ENCODE data around the gene B4GALNT3.
"Not testable (repeated sequence)": the region's sequence is repeated elsewhere in the genome, so short reads cannot be mapped to it uniquely, and the experiment has no call there.

Gene B4GALNT3

GRCh38 chr12:574475-575128 is 114.9 kb downstream of the B4GALNT3 start:
- no peak for DNase-seq (ENCODE audit: low spot score)

DNA sequence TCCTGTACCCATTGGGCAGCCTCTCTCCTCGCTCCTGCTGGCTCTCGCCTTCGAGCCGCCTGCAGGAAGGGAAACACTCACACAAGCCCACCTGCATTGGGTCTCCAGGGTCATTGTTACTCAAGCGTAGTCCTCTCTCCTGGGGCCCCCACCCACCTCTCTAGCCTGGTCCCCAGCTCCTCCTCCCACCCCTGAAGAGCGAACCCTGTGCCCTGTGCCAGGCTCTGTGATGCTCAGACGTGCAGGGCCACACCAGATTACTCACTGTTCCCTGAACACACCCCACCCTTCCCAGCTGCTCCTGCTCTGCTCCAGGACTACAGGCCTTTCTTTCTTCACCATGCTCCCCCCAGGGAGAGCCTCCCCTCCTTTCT is 115.4 kb downstream of the B4GALNT3 start:
- DNase-seq (ENCODE audit: low spot score) = no peak

- peak; percentile 80 for DNase-seq (ENCODE audit: low spot score)
Measured at GRCh38 chr12:575948-576614, 116.3 kb downstream of the B4GALNT3 start.

- no peak for DNase-seq (ENCODE audit: low spot score)
Measured at GRCh38 chr12:576615-577110, 116.9 kb downstream of the B4GALNT3 start.

- DNase-seq (ENCODE audit: low spot score) = not testable (repeated sequence)
Measured at GRCh38 chr12:577994-578747, 118.4 kb downstream of the B4GALNT3 start.

DNA sequence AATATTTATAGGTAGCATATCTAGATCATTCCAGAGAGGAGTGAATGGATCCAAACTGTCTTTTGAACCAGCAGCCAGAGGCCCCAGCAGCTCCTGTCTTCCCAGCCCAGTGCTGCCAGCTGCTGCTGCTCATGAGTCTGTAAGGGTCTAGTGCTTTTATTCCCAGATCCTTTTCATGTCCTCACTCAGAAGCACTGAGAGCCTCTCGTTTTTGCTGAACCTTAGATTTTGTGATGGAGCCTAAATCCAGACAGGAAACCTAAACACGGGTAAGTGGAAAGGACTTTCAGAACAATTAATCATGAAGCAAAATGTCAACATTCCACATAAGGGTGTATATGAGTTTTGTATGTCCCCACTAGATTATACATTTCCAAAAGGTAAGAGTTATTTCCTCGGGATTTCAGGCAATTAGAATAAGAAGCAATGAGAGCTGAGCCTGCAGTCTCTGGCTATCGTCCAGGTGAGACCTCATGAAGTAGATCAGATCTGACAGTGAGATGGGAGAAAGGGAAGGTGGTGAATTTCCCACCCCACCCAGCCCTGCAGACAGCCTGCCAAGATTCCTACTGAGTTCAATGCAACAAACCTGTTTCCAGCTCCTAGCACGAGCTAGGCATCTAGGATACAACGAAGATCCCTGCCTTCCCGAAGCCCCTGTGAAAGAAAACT is 119.1 kb downstream of the B4GALNT3 start:
- DNase-seq (ENCODE audit: low spot score) = peak; percentile 40

DNA sequence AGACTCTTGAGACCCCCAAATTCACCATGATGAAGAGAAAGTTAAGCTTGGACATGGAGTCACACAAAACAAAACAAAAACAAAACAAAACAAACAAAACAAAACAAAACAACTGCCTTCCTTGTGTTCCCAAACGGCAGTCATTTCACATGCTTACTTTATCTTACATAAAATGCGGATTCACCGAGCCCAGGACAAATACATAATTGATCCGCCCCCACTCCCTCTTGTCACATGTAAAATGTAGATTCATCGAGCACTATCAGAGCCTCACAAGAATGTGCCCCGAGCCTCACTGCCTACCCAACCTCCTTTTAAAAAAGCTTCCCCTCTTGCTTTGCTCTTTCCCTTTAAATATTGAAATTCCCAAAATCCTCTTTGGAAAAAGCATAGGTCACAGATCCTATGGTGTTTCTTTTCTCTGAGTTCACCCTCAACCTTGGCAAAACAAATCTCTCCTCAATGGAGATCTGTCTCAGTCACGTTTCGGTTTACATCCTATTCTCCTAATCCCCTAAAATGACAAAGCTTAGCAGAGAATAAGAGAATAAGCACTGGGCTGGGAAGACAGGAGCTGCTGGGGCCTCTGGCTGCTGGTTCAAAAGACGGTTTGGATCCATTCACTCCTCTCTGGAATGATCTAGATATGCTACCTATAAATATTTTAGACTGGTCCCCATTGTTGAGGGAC is 119.8 kb downstream of the B4GALNT3 start:
- peak; percentile 3 for DNase-seq (ENCODE audit: low spot score)

DNA sequence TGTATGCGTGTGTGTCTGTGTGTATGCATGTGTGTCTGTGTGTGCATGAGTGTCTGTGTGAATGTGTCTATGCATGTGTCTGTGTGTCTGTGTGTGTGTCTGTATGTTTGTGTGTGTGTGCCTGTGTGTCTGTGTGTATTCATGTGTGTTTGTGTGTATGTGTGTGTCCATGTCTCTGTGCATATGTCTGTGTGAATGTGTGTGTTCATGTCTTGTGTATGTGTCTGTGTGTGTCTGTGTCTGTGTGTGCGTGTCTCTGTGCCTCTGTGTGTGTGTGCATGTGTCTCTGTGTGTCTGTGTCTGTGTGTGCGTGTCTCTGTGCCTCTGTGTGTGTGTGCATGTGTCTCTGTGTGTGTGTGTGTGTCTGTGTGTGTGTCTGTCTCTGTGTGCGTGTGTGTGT is 121.1 kb downstream of the B4GALNT3 start:
- peak; percentile 11 for DNase-seq (ENCODE audit: low spot score)

DNA sequence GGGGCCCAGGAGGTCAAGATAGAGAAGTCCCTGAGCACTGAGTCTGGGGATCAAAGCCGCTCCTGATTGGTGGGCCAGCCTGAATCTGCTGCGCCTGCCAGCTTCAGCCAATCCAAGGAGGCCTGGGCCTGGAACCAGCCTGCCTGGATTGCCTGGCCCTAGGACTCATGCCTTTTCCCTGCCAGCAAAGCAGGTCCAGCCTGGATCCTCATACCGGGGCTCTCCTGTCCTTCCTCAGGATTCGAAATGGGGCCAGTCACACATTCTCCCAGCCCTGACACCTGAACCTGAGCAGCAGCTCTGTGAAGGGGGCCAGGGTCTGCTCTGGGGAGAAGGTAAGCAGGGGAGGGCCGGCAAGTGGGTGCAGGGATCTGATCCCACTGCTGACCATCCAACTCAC is 121.6 kb downstream of the B4GALNT3 start:
- peak; percentile 86 for DNase-seq (ENCODE audit: low spot score)

DNA sequence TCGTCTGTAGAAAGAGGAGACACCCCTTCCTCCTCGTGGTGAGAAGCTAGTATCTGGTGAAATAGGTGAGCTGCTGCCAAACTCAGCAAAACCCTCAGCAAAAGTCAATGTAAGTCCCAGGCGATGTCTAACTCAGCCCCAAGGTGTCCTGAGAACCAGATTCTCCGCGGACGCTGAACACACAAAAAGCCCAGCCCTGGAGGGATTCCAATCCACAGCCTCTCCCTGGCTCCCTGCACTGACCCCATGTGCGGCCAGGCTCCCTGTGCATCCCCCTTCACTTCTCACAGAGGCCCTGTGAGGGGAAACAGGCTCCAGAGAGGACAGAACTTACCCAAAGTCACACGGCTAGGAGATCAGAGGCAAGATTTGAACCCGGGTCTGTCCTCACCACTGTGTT is 122.0 kb downstream of the B4GALNT3 start:
- DNase-seq (ENCODE audit: low spot score) = peak; percentile 10

DNA sequence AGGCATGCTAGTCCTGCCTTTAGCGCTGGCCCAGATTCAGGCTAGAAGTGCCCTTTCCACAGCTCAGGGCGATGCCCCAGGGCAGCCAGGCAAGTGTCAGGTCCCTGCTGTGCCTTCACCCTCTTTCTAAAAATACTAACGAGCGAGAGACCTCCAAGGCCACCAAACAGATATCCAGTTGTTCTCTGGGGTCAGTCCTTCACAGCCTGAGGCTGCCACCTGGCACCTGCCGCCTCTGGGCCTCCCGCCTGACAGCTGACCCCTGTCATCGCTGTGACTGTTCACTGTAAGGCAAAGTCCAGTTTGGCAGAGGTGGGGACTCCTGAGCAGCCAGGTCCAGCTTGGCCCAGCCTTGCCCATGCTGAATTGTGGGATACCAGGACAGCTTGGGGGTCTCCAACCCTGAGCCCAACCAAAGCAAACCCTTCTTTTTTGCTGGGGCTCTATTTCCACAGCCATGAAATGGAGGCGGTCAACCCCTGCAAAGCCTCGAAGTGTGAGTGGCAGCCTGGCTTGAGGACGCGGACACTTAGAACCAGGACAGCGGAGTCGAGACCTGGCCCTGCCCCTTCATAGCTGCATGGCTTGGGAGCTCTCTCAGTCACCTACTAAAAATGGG is 123.6 kb downstream of the B4GALNT3 start:
- no peak for DNase-seq (ENCODE audit: low spot score)

- no peak for DNase-seq (ENCODE audit: low spot score)
Measured at GRCh38 chr12:585062-586061, 125.6 kb downstream of the B4GALNT3 start.

DNA sequence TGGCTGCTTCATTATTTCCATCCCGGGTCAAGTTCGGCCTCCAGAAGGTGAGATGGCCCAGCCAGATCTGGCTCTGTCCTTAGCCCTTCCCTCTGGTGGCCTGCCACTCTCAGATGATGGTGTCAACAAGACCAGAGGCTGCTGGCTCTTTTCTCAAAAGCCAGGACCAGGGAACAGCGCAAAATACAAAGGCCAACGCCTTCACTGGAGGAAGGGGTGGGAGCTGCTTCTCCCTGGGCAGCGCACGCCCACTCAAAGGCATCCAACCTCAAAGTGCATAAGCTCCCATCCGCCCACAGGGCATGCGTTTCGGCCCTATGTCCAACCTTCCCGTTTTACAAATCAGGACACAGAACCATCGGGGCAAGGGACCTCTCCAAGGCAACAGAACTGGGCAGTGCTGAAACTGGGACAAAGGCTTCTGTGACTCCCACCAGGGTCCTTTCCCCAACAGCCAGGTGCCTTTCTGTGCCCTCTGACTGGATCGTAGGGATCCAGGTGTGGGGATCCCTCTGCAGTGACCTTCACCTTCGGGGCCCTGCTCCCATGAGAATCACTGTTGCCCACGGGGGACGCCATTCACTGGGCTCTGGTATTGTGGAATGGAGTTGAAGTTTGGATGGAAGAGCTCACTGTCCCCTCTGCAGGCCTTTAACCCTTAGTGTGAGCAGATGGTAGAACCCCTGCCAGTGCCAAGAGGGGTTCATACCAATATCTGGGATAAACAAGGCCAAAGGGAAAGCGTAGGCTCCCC is 126.8 kb downstream of the B4GALNT3 start:
- DNase-seq (ENCODE audit: low spot score) = no peak

GRCh38 chr12:587132-588023 is 127.6 kb downstream of the B4GALNT3 start:
- DNase-seq (ENCODE audit: low spot score) = no peak

GRCh38 chr12:588024-588322 is 128.2 kb downstream of the B4GALNT3 start:
- DNase-seq (ENCODE audit: low spot score) = no peak

DNA sequence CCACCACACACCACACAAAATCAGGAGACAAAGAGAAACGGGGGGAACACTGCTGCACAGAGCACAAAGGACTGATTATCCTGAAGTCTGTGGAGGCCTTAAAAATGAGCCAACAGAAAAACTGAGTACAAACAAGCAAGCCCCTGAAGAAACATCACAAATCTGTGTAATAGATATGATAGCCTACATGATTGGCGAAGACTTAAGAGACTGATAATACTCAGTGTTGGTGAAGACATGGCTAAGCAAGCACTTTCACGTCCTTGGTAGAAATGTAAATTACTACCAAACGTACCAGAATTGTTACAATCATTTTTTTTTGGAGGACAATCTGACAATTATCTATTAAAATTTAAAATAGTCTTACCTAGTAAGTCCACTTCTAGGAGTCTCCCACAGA is 128.9 kb downstream of the B4GALNT3 start:
- no peak for DNase-seq (ENCODE audit: low spot score)

GRCh38 chr12:590206-590750 is 130.5 kb downstream of the B4GALNT3 start:
- no peak for DNase-seq (ENCODE audit: low spot score)

Data from SK-N-DZ (cell line).